Esophagus squamous epithelium (tissue), 4 donors: ENCODE results near the gene TESK2.

Experiments
- CTCF ChIP-seq, 6 experiments: fragments of 450-650 bp in 4 of 6; fragments of 200-600 bp in 2 of 6; sonication (generic) in 2 of 6; IDR thresholded peaks; one replicate each; pipeline ENCODE4 v1.5.1; 2016 to 2019; ENCODE audit warnings: antibody characterized with exemption in 6 of 6, mild to moderate bottlenecking in 4 of 6, moderate library complexity in 4 of 6
- POLR2A ChIP-seq, 4 donors: fragments of 450-650 bp; IDR thresholded peaks; one replicate each; pipeline ENCODE4 v1.6.1; 2017; ENCODE audit warnings: antibody characterized with exemption in 4 of 4, mild to moderate bottlenecking in 4 of 4, moderate library complexity in 3 of 4

- no peak for TF ChIP-seq POLR2A (IDR thresholded peaks at IDR 0.05)
- no peak for TF ChIP-seq CTCF (IDR thresholded peaks at IDR 0.05)
Observed at GRCh38 chr1:45490121-45490625, 790 bp downstream of the TESK2 start.
